ENCODE measurements around the gene SARDH. TPM values are rescaled to one million over a fixed set of nuclear protein-coding genes. Genes with fewer than 3 reads are reported as not detected.

SARDH gene
- polyA plus RNA-seq, 3 donors = not detected

GRCh38 chr9:133635533-133636531 is 102.3 kb downstream of the SARDH start, which contains the start of gene DBH:
Gene DBH, plus strand, starts transcription at chr9:133636363. Its CDS starts 9 bp downstream, at chr9:133636372.
- H3K9me3 Mint-ChIP-seq = no peaks in the 10 kb centered on the region
- no peaks in the 10 kb centered on the region for H3K9me3 ChIP-seq (replicated peaks in 1 of 2; ENCODE audit: control insufficient read depth in 1 of 2, insufficient read depth in 1 of 2, low read length in 2 of 2)
- H3K36me3 Mint-ChIP-seq = no peaks in the 10 kb centered on the region
- no peak within 1 kb of the TSS for H3K4me3 Mint-ChIP-seq
- peaks cover 2 to 19% (median 10%) of the 10 kb centered on the region in 3 donors for H3K27me3 Mint-ChIP-seq (ENCODE audit: low read depth in 3 of 3)
- H2AFZ ChIP-seq (ENCODE audit: insufficient read depth, low read depth, low read length, poor library complexity, severe bottlenecking) = no peak within 1 kb of the TSS
- peak within 1 kb of the TSS in 1 of 7 donors; percentile 21 for H3K27ac Mint-ChIP-seq
- 96% methylated on average over 17 of the region's 24 CpGs for WGBS (ENCODE audit: insufficient coverage)
- no peaks in the 10 kb centered on the region for H3K36me3 ChIP-seq (replicated peaks in 1 of 2; ENCODE audit: control insufficient read depth in 1 of 2, insufficient read depth in 2 of 2, low read length in 2 of 2)
- no peak for TF ChIP-seq CTCF (IDR thresholded peaks at IDR 0.05)
- no peaks in the 10 kb centered on the region for H3K4me1 Mint-ChIP-seq
- H3K27me3 ChIP-seq (ENCODE audit: control insufficient read depth in 2 of 2, insufficient read depth in 2 of 2, low read length in 2 of 2) = no peaks in the 10 kb centered on the region
- no peak within 1 kb of the TSS for H3K9ac ChIP-seq (ENCODE audit: insufficient read depth, low read length, poor library complexity, severe bottlenecking)
- H3K4me2 ChIP-seq (replicated peaks; ENCODE audit: extremely low read depth, low read length, poor library complexity, severe bottlenecking) = no peak within 1 kb of the TSS
- H3K79me2 ChIP-seq (ENCODE audit: insufficient read depth, low read length) = no peaks in the 10 kb centered on the region
- H4K20me1 ChIP-seq (ENCODE audit: insufficient read depth, low read length) = no peaks in the 10 kb centered on the region
- intact Hi-C loops (cut with micrococcal nuclease) = no loop called here
- no peak within 1 kb of the TSS for H3K4me3 ChIP-seq (replicated peaks in 1 of 3; ENCODE audit: low read depth in 2 of 3, low read length in 3 of 3)
- no peaks in the 10 kb centered on the region for H3K4me1 ChIP-seq (ENCODE audit: control insufficient read depth in 1 of 2, insufficient read depth in 2 of 2, low read length in 2 of 2)
- no peak for DNase-seq
- H3K27ac ChIP-seq (ENCODE audit: low read depth in 1 of 2, low read length in 2 of 2) = no peak within 1 kb of the TSS

GRCh38 chr9:133635098-133635497 is 103.1 kb downstream of the SARDH start:
- Mint-ChIP-seq H3K27ac (peak overlapping the region in 1 of 7 donors; percentile 80), H3K4me1 (no peaks in the 10 kb centered on the region), H3K9me3 (no peaks in the 10 kb centered on the region), H3K4me3 (no peak overlapping the region), H3K27me3 (ENCODE audit: low read depth in 3 of 3) (peaks cover 2 to 16% (median 10%) of the 10 kb centered on the region in 3 donors), H3K36me3 (no peaks in the 10 kb centered on the region)
- no peak overlapping the region for H3K4me2 ChIP-seq (replicated peaks; ENCODE audit: extremely low read depth, low read length, poor library complexity, severe bottlenecking)
- no peaks in the 10 kb centered on the region for H3K4me1 ChIP-seq (ENCODE audit: control insufficient read depth in 1 of 2, insufficient read depth in 2 of 2, low read length in 2 of 2)
- H3K79me2 ChIP-seq (ENCODE audit: insufficient read depth, low read length) = no peaks in the 10 kb centered on the region
- no peak for DNase-seq
- H3K9me3 ChIP-seq (replicated peaks in 1 of 2; ENCODE audit: control insufficient read depth in 1 of 2, insufficient read depth in 1 of 2, low read length in 2 of 2) = no peaks in the 10 kb centered on the region
- no peak overlapping the region for H3K27ac ChIP-seq (ENCODE audit: low read depth in 1 of 2, low read length in 2 of 2)
- 68% methylated on average over 6 of the region's 6 CpGs for WGBS (ENCODE audit: insufficient coverage)
- no peak overlapping the region for H3K4me3 ChIP-seq (replicated peaks in 1 of 3; ENCODE audit: low read depth in 2 of 3, low read length in 3 of 3)
- no peaks in the 10 kb centered on the region for H3K27me3 ChIP-seq (ENCODE audit: control insufficient read depth in 2 of 2, insufficient read depth in 2 of 2, low read length in 2 of 2)
- H3K9ac ChIP-seq (ENCODE audit: insufficient read depth, low read length, poor library complexity, severe bottlenecking) = no peak overlapping the region
- intact Hi-C loops (cut with micrococcal nuclease) = no loop called here
- no peaks in the 10 kb centered on the region for H4K20me1 ChIP-seq (ENCODE audit: insufficient read depth, low read length)
- no peaks in the 10 kb centered on the region for H3K36me3 ChIP-seq (replicated peaks in 1 of 2; ENCODE audit: control insufficient read depth in 1 of 2, insufficient read depth in 2 of 2, low read length in 2 of 2)
- no peak overlapping the region for H2AFZ ChIP-seq (ENCODE audit: insufficient read depth, low read depth, low read length, poor library complexity, severe bottlenecking)
- no peak for TF ChIP-seq CTCF (IDR thresholded peaks at IDR 0.05)
